Measurements from ENCODE around the gene LMTK2.

LMTK2 gene

GRCh38 chr7:98162758-98163157 lies 56.1 kb downstream of the LMTK2 start:
- in situ Hi-C loops (cut with MboI; ENCODE audit: low sequenced_read_pairs, unreplicated experiment), result loop anchor here (10.0 kb wide), 1 partner anchor 58 kb away; the partner anchor contains the start of gene LMTK2
- TF ChIP-seq, protein P1, sequence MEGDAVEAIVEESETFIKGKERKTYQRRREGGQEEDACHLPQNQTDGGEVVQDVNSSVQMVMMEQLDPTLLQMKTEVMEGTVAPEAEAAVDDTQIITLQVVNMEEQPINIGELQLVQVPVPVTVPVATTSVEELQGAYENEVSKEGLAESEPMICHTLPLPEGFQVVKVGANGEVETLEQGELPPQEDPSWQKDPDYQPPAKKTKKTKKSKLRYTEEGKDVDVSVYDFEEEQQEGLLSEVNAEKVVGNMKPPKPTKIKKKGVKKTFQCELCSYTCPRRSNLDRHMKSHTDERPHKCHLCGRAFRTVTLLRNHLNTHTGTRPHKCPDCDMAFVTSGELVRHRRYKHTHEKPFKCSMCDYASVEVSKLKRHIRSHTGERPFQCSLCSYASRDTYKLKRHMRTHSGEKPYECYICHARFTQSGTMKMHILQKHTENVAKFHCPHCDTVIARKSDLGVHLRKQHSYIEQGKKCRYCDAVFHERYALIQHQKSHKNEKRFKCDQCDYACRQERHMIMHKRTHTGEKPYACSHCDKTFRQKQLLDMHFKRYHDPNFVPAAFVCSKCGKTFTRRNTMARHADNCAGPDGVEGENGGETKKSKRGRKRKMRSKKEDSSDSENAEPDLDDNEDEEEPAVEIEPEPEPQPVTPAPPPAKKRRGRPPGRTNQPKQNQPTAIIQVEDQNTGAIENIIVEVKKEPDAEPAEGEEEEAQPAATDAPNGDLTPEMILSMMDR (IDR thresholded peaks at IDR 0.05; ENCODE audit: borderline replicate concordance, control extremely low read depth, extremely low read depth, insufficient read depth, missing control alignments), result no peak
- DNase-seq (ENCODE audit: low spot score), result no peak

DNA sequence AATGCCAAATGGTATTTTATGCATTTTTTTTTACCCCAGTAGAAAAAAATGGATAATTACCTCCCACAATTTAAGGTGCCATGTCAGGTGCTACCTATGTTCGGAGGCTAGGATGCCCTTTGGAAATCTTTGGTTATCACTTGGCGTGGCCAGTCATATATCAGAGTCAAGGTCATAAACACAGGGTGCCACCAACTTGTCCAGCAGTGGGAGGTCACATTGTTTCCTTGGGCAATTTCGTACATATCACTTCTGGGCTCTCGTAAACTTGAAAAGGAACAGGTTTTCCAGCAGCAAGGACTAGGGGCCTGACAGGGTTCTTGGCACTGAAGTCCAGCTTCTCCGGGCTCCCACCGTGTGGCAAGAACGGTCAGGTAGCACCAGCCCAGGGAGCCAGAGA lies 56.6 kb downstream of the LMTK2 start:
- TF ChIP-seq, protein P1 (IDR thresholded peaks at IDR 0.05; ENCODE audit: borderline replicate concordance, control extremely low read depth, extremely low read depth, insufficient read depth, missing control alignments), result no peak
- in situ Hi-C loops (cut with MboI; ENCODE audit: low sequenced_read_pairs, unreplicated experiment), result loop anchor here (10.0 kb wide), 1 partner anchor 58 kb away; the partner anchor contains the start of gene LMTK2

DNA sequence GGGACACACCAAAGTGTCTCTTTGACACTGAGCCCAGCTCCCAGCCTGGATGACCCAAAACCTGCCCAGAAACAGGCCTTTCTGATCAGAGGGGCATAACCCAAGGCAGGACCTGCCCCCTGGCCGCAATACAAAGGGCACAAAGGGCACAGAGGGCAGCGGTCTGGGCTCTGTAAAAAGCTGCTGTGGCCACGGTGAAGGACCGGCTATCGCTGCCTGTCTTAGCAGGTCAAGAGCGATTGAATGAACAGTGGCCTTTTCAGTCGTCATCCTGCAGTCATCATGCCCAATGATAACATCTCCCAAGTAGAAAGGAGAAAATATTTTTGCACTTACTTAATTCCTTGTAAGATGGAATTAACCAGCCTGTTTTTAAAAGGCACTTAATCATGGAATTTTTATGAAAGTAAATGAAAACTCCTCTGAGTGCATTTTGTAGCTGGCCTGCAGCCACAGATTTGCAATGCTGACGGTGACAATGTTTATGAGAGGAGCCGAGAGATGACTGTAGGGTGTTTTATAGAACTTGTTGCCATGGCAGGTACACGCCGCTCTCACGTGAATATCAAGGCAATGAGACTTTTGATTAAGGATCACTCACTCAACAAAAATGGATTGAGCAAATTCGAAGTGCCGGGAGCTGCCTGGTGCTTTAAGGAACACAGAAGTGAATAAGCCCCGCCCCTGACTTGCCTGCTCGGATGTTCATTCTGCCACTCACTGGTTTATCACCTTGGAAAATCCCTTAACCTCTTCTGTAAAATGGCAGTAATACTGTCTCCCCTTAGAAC lies 57.2 kb downstream of the LMTK2 start:
- TF ChIP-seq, protein P1 (IDR thresholded peaks at IDR 0.05; ENCODE audit: borderline replicate concordance, control extremely low read depth, extremely low read depth, insufficient read depth, missing control alignments), result no peak
- no peak for DNase-seq (ENCODE audit: low spot score)
- in situ Hi-C loops (cut with MboI; ENCODE audit: low sequenced_read_pairs, unreplicated experiment), result loop anchor here (10.0 kb wide), 1 partner anchor 59 kb away; the partner anchor contains the start of gene LMTK2

More for the DNA sequence above, 56.6 kb downstream of the LMTK2 start:
- DNase-seq (ENCODE audit: low spot score), result no peak

DNA sequence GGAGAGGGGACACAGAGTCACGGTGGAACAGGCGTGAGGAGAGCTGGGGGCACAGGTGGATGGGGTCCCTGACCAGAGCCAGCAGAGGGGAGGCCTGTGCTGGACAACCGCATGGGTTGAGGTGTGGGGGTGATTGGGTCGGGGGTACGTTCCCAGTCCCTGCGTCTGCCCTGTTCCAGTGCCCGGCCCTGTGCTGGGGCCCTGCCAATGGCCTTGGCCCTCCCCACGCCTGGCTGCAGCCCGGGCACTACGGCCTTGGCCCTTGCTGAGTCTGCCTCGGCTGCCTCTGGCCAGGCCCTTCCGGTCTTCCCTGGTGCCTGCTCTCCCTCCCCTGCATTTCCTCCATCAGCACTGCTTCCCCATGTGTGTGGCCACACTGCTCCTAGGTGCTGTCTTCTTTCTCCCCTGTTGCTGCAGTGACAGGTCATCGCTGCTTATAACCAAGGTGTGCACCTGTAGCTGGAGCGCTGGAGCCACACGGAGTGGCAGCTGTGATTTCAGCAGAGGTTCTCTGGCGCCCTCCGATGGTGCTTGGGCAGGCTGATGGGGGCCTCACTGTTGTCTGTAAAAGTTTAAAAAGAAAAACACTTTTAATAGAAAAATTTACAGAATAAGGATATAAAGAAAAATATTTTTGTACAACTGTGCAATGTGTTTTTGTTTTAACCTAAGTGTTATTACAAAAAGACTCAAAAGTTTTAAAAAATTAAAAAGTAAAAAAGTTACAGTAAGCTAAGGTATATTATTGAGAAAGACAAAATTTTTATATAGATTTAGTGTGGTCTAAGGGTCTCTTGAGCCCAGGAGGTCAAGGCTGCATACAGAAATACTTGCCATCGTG lies 59.4 kb downstream of the LMTK2 start:
- in situ Hi-C loops (cut with MboI; ENCODE audit: low sequenced_read_pairs, unreplicated experiment), result loop anchor here (10.0 kb wide), 1 partner anchor 61 kb away; the partner anchor contains the start of gene LMTK2
- peak; percentile 67 for DNase-seq (ENCODE audit: low spot score)

DNA sequence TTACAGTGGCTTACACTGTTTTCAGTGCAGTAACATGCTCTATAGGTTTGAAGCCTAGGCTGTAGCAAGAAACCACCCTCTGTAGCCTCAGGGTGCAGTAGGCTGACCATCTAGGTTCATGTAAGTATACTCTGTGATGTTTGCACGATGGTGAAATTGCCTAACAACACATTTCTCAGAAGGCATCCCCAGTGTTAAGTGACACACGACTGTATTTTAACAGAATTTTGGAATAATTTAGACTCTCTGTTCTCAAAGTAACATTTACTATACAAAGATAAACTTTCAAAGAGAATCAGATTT lies 60.0 kb downstream of the LMTK2 start:
- in situ Hi-C loops (cut with MboI; ENCODE audit: low sequenced_read_pairs, unreplicated experiment), result loop anchor here (10.0 kb wide), 1 partner anchor 62 kb away; the partner anchor contains the start of gene LMTK2
- DNase-seq (ENCODE audit: low spot score), result no peak
- TF ChIP-seq, protein P1 (IDR thresholded peaks at IDR 0.05; ENCODE audit: borderline replicate concordance, control extremely low read depth, extremely low read depth, insufficient read depth, missing control alignments), result no peak

More for the DNA sequence above, 59.4 kb downstream of the LMTK2 start:
- TF ChIP-seq, protein P1 (IDR thresholded peaks at IDR 0.05; ENCODE audit: borderline replicate concordance, control extremely low read depth, extremely low read depth, insufficient read depth, missing control alignments), result peak; percentile 56

GRCh38 chr7:98167653-98168052 lies 61.0 kb downstream of the LMTK2 start:
- DNase-seq (ENCODE audit: low spot score), result no peak
- TF ChIP-seq, protein P1 (IDR thresholded peaks at IDR 0.05; ENCODE audit: borderline replicate concordance, control extremely low read depth, extremely low read depth, insufficient read depth, missing control alignments), result no peak
- in situ Hi-C loops (cut with MboI; ENCODE audit: low sequenced_read_pairs, unreplicated experiment), result loop anchor here (10.0 kb wide), 1 partner anchor 63 kb away; the partner anchor contains the start of gene LMTK2
